Neural progenitor cell (in vitro differentiated cells): ENCODE results near the gene S100A2. TPM values are rescaled to one million over a fixed set of nuclear protein-coding genes. Genes with fewer than 3 reads are reported as not detected.
A peak's percentile ranks its signal among the peaks of the same experiment; 100 is the strongest.

Experiments used
- DNase-seq: peaks from one replicate; pipeline ENCODE4 v3.0.0-alpha.2; 2016; ENCODE audit warnings: low spot score
- H2AFZ ChIP-seq: fragments of 200-600 bp; sonication (generic); replicated peaks from 2 replicates; pipeline ENCODE4 v1.6.1; 2016; ENCODE audit warnings: antibody characterized with exemption
- H3F3A ChIP-seq: fragments of 200-600 bp; sonication (generic); 2 replicates; pipeline ENCODE4 v1.6.1; 2016; ENCODE audit warnings: antibody characterized with exemption, low read depth
- H3K27ac ChIP-seq: fragments of 200-600 bp; sonication (generic); 2 replicates; pipeline ENCODE4 v1.5.1; 2016; ENCODE audit warnings: mild to moderate bottlenecking
- H3K27me3 ChIP-seq: fragments of 200-600 bp; sonication (generic); 2 replicates; pipeline ENCODE4 v1.6.1; 2016; ENCODE audit warnings: mild to moderate bottlenecking, moderate library complexity
- H3K36me3 ChIP-seq: fragments of 200-600 bp; sonication (generic); 2 replicates; pipeline ENCODE4 v1.5.1; 2016
- H3K4me1 ChIP-seq: fragments of 200-600 bp; sonication (generic); 2 replicates; pipeline ENCODE4 v1.6.1; 2016; ENCODE audit warnings: mixed run types
- H3K4me2 ChIP-seq: fragments of 200-600 bp; sonication (generic); 2 replicates; pipeline ENCODE4 v1.6.1; 2016
- H3K4me3 ChIP-seq: fragments of 200-600 bp; sonication (generic); 2 replicates; pipeline ENCODE4 v1.5.1; 2016
- H3K79me2 ChIP-seq: fragments of 200-600 bp; sonication (generic); 2 replicates; pipeline ENCODE4 v1.6.1; 2016; ENCODE audit warnings: low read depth
- H3K9ac ChIP-seq: fragments of 200-600 bp; sonication (generic); 2 replicates; pipeline ENCODE4 v1.6.1; 2016
- H3K9me3 ChIP-seq: fragments of 200-600 bp; sonication (generic); 2 replicates; pipeline ENCODE4 v1.5.1; 2016; ENCODE audit warnings: low read depth
- H4K20me1 ChIP-seq: fragments of 200-600 bp; sonication (generic); 2 replicates; pipeline ENCODE4 v1.6.1; 2016; ENCODE audit warnings: low read depth
- H3K27ac Mint-ChIP-seq: 3 replicates; pipeline ENCODE4 v1.8.0; 2021; ENCODE audit warnings: mixed read lengths
- H3K27me3 Mint-ChIP-seq: 2 replicates; pipeline ENCODE4 v1.8.0; 2022; ENCODE audit warnings: low read depth, mild to moderate bottlenecking, inconsistent platforms, moderate library complexity, mixed read lengths; ENCODE audit not compliant: insufficient read depth
- H3K36me3 Mint-ChIP-seq: 3 replicates; pipeline ENCODE4 v1.8.0; 2021; ENCODE audit warnings: mixed read lengths
- H3K4me1 Mint-ChIP-seq: 3 replicates; pipeline ENCODE4 v1.8.0; 2021; ENCODE audit warnings: mixed read lengths
- H3K4me3 Mint-ChIP-seq: 3 replicates; pipeline ENCODE4 v1.8.0; 2021; ENCODE audit warnings: mild to moderate bottlenecking, moderate library complexity, mixed read lengths
- H3K9me3 Mint-ChIP-seq: 3 replicates; pipeline ENCODE4 v1.8.0; 2020; ENCODE audit warnings: mixed read lengths
- EZH2 ChIP-seq: fragments of 200-600 bp; sonication (generic); IDR thresholded peaks from 2 replicates; pipeline ENCODE4 v1.6.1; 2017; ENCODE audit warnings: antibody characterized with exemption, mild to moderate bottlenecking, moderate library complexity
- EZH2phosphoT487 ChIP-seq: fragments of 200-600 bp; sonication (generic); IDR thresholded peaks from 2 replicates; pipeline ENCODE4 v1.6.1; 2017; ENCODE audit warnings: antibody characterized with exemption
- total RNA-seq: library from RNA; depleted of rRNA; stranded (reverse); fragments of >200 nt; gene quantifications from 2 replicates; pipeline ENCODE4 v1.2.3, GENCODE V29; 2015; ENCODE audit warnings: low replicate concordance
- TF ChIP-seq, protein P1 (sequence below): fragments of 200-600 bp; sonication (generic); IDR thresholded peaks from 2 replicates; pipeline ENCODE4 v1.5.1; 2017; ENCODE audit warnings: antibody characterized with exemption, mild to moderate bottlenecking

S100A2 gene
- total RNA-seq, 1 donor from 2014 or later = not detected

DNA sequence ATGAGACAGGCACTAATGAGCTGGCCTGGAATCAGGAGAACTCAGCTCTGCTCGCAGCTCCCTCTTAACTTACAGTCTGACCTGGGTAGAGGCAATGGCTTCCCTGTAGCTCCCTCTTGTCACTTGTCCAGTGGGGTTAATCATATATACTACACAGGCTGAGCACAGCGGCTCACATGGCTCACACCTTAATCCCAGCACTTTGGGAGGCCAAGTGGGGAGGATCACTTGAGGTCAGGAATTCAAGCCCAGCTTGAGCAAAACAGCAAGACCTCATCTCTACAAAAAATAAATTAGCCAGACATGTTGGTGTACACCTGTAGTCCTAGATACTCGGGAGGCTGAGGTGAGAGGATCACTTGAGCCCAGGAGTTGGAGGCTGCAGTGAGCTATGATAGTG is 34.0 kb downstream of the S100A2 start:
- no peak overlapping the region for H3K9ac ChIP-seq
- no peaks in the 10 kb centered on the region for H3K9me3 ChIP-seq
- no peak overlapping the region for H3K27ac Mint-ChIP-seq
- no peaks in the 10 kb centered on the region for H4K20me1 ChIP-seq
- H3K79me2 ChIP-seq = no peaks in the 10 kb centered on the region
- H3K9me3 Mint-ChIP-seq = no peaks in the 10 kb centered on the region
- H3K4me3 ChIP-seq = no peak overlapping the region
- H3K4me2 ChIP-seq = no peak overlapping the region
- no peak for DNase-seq
- TF ChIP-seq, protein P1, sequence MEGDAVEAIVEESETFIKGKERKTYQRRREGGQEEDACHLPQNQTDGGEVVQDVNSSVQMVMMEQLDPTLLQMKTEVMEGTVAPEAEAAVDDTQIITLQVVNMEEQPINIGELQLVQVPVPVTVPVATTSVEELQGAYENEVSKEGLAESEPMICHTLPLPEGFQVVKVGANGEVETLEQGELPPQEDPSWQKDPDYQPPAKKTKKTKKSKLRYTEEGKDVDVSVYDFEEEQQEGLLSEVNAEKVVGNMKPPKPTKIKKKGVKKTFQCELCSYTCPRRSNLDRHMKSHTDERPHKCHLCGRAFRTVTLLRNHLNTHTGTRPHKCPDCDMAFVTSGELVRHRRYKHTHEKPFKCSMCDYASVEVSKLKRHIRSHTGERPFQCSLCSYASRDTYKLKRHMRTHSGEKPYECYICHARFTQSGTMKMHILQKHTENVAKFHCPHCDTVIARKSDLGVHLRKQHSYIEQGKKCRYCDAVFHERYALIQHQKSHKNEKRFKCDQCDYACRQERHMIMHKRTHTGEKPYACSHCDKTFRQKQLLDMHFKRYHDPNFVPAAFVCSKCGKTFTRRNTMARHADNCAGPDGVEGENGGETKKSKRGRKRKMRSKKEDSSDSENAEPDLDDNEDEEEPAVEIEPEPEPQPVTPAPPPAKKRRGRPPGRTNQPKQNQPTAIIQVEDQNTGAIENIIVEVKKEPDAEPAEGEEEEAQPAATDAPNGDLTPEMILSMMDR = no peak
- no peak for TF ChIP-seq EZH2
- no peak for TF ChIP-seq EZH2phosphoT487
- H3K4me1 Mint-ChIP-seq = peaks cover 26% of the 10 kb centered on the region
- H3K36me3 ChIP-seq = no peaks in the 10 kb centered on the region
- peaks cover 16% of the 10 kb centered on the region for H3K4me1 ChIP-seq
- no peaks in the 10 kb centered on the region for H3K36me3 Mint-ChIP-seq
- peaks cover 6% of the 10 kb centered on the region for H3K27me3 Mint-ChIP-seq
- H3K27me3 ChIP-seq = no peaks in the 10 kb centered on the region
- no peak overlapping the region for H3K4me3 Mint-ChIP-seq
- no peak overlapping the region for H2AFZ ChIP-seq
- no peak overlapping the region for H3K27ac ChIP-seq
- peaks cover 11% of the 10 kb centered on the region for H3F3A ChIP-seq

DNA sequence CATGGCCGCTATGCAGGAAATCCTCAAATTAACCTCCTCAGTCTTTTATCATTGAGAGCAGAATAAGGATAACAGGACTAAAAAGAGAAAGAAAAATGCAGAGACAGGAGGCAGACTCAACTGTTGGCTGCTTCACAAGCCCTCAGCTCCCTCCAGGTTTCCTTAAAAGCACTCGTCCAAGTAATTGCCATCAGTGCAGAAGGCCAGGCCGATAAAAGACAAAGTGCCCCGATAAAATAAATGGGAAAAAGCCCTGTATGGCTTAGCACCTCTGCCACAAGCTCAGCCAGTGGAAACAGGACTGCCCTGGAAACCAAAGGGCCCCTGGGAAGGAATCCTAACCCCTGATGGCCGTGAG is 38.0 kb downstream of the S100A2 start:
- Histone ChIP-seq H3K27ac (no peak overlapping the region), H3K36me3 (no peaks in the 10 kb centered on the region), H4K20me1 (no peaks in the 10 kb centered on the region), H3F3A (peaks cover 7% of the 10 kb centered on the region), H3K4me3 (no peak overlapping the region), H3K79me2 (no peaks in the 10 kb centered on the region), H3K27me3 (no peaks in the 10 kb centered on the region), H3K9me3 (no peaks in the 10 kb centered on the region), H2AFZ (no peak overlapping the region), H3K9ac (no peak overlapping the region), H3K4me2 (no peak overlapping the region), H3K4me1 (peaks cover 14% of the 10 kb centered on the region)
- Mint-ChIP-seq H3K27me3 (peaks cover 2% of the 10 kb centered on the region), H3K4me3 (no peak overlapping the region), H3K36me3 (no peaks in the 10 kb centered on the region), H3K4me1 (peaks cover 8% of the 10 kb centered on the region), H3K27ac (no peak overlapping the region), H3K9me3 (no peaks in the 10 kb centered on the region)
- TF ChIP-seq EZH2 (no peak), EZH2phosphoT487 (no peak)
- TF ChIP-seq, protein P1 = no peak
- DNase-seq = no peak

DNA sequence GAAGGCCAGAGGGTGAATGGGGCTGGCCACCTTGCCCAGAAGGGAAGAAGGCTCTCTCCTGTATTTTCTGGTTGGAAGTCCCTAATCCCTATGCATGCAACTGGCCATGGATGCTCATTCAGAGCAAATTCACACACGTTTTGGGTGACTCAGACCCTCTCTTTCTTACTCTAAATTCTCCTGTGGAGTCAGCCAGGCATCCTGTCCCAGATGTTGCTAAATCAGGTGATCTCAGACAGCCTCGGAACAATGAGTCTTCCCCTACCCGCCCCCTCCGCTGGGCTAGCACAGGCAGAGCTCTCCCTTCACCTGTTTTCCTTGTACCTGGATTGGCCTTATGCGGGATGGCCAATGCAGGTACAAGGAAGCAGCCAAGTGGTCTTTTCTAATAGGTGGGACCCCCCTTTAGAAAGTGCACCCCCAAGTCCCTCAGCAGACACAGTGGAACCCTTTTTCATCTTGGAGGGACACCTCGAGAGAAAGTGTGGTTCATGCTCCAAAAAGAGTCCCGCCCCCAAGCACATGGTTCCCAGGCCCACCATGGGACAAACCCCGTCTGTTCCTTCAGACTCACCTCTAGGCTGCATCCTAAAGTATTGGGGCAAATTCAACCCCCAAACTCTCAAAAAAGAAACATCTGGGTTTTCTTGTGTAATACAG is 38.5 kb downstream of the S100A2 start:
- Histone ChIP-seq H3K79me2 (no peaks in the 10 kb centered on the region), H3K4me1 (peaks cover 9% of the 10 kb centered on the region), H3K27ac (no peak overlapping the region), H2AFZ (peak overlapping the region; percentile 26), H3F3A (peaks cover 2% of the 10 kb centered on the region), H3K9ac (no peak overlapping the region), H4K20me1 (no peaks in the 10 kb centered on the region), H3K4me2 (no peak overlapping the region), H3K4me3 (no peak overlapping the region), H3K36me3 (no peaks in the 10 kb centered on the region), H3K27me3 (no peaks in the 10 kb centered on the region), H3K9me3 (no peaks in the 10 kb centered on the region)
- H3K4me3 Mint-ChIP-seq = no peak overlapping the region
- no peaks in the 10 kb centered on the region for H3K36me3 Mint-ChIP-seq
- H3K27me3 Mint-ChIP-seq = peaks cover 2% of the 10 kb centered on the region
- TF ChIP-seq, protein P1 = no peak
- no peak for TF ChIP-seq EZH2
- TF ChIP-seq EZH2phosphoT487 = no peak
- no peak for DNase-seq
- H3K27ac Mint-ChIP-seq = no peak overlapping the region
- no peaks in the 10 kb centered on the region for H3K9me3 Mint-ChIP-seq
- H3K4me1 Mint-ChIP-seq = peaks cover 3% of the 10 kb centered on the region
